Neural cell (in vitro differentiated cells): ENCODE measurements around the gene GPT2. TPM values are rescaled to one million over a fixed set of nuclear protein-coding genes. Genes with fewer than 3 reads are reported as not detected.
A peak's percentile ranks its signal among the peaks of the same experiment; 100 is the strongest.

Experiments
- H2AFZ ChIP-seq: fragments of 200-600, 300-800 bp; sonication (generic), shearing (Covaris generic); 2 replicates; pipeline ENCODE4 v1.6.0; 2014; ENCODE audit warnings: low read depth, mild to moderate bottlenecking, antibody characterized with exemption, low read length, moderate library complexity
- H3F3A ChIP-seq: fragments of 200-600 bp; shearing (Covaris generic); 2 replicates; pipeline ENCODE4 v1.6.1; 2016; ENCODE audit warnings: mild to moderate bottlenecking, moderate library complexity, mixed read lengths, antibody characterized with exemption, low read length; ENCODE audit not compliant: insufficient read depth, poor library complexity, severe bottlenecking
- H3K27ac ChIP-seq: fragments of 200-600, 300-800 bp; sonication (generic), shearing (Covaris generic); 2 replicates; pipeline ENCODE4 v1.5.1; 2014; ENCODE audit warnings: mild to moderate bottlenecking, low read length, moderate library complexity
- H3K27me3 ChIP-seq: fragments of 300-800, 200-600 bp; sonication (generic), shearing (Covaris generic); 2 replicates; pipeline ENCODE4 v1.6.0; 2014; ENCODE audit warnings: mild to moderate bottlenecking, low read depth, low read length, moderate library complexity; ENCODE audit not compliant: insufficient read depth
- H3K36me3 ChIP-seq: fragments of 300-800, 200-600 bp; sonication (generic), shearing (Covaris generic); 2 replicates; pipeline ENCODE4 v1.5.1; 2014; ENCODE audit warnings: mild to moderate bottlenecking, antibody characterized with exemption, low read length, moderate library complexity; ENCODE audit not compliant: insufficient read depth
- H3K4me2 ChIP-seq: fragments of 300-800, 200-600 bp; sonication (generic), shearing (Covaris generic); 2 replicates; pipeline ENCODE4 v1.6.0; 2014; ENCODE audit warnings: mild to moderate bottlenecking, low read length
- H3K4me3 ChIP-seq: fragments of 300-800, 200-600 bp; sonication (generic), shearing (Covaris generic); 2 replicates; pipeline ENCODE4 v1.5.1; 2014; ENCODE audit warnings: mild to moderate bottlenecking, low read length, moderate library complexity
- H3K79me2 ChIP-seq: fragments of 200-600 bp; shearing (Covaris generic); replicated peaks from 2 replicates; pipeline ENCODE4 v1.6.0; 2014; ENCODE audit warnings: mild to moderate bottlenecking, low read length, moderate library complexity; ENCODE audit not compliant: insufficient read depth
- H3K9ac ChIP-seq: fragments of 300-800, 200-600 bp; sonication (generic), shearing (Covaris generic); 2 replicates; pipeline ENCODE4 v1.6.1; 2016; ENCODE audit warnings: mild to moderate bottlenecking, low read length, mixed read lengths
- H3K9me2 ChIP-seq: fragments of 200-600 bp; shearing (Covaris generic); 2 replicates; pipeline ENCODE4 v1.6.1; 2016; ENCODE audit warnings: mild to moderate bottlenecking, low read length, mixed read lengths; ENCODE audit not compliant: insufficient read depth
- H3K9me3 ChIP-seq: fragments of 200-600, 300-800 bp; sonication (generic), shearing (Covaris generic); 2 replicates; pipeline ENCODE4 v1.6.1; 2016; ENCODE audit warnings: mild to moderate bottlenecking, mixed run types, low read length, moderate library complexity, mixed read lengths
- H4K20me1 ChIP-seq: fragments of 200-600 bp; shearing (Covaris generic); 2 replicates; pipeline ENCODE4 v1.6.1; 2016; ENCODE audit warnings: mild to moderate bottlenecking, mixed run types; ENCODE audit not compliant: insufficient read depth
- EP300 ChIP-seq: fragments of 450-650 bp; conservative IDR thresholded peaks from 2 replicates; pipeline ENCODE4 v1.6.1; 2014; ENCODE audit warnings: antibody characterized with exemption, mild to moderate bottlenecking, moderate library complexity; ENCODE audit not compliant: poor library complexity, severe bottlenecking
- EZH2 ChIP-seq: fragments of 200-600, 300-800 bp; shearing (Covaris generic), sonication (generic); IDR thresholded peaks from 2 replicates; pipeline ENCODE4 v1.6.1; 2014; ENCODE audit warnings: antibody characterized with exemption, low read length, borderline replicate concordance, mild to moderate bottlenecking; ENCODE audit not compliant: insufficient read depth, poor library complexity, severe bottlenecking
- MXI1 ChIP-seq: fragments of 450-650 bp; conservative IDR thresholded peaks from 2 replicates; pipeline ENCODE4 v1.6.1; 2014; ENCODE audit warnings: antibody characterized with exemption, mild to moderate bottlenecking; ENCODE audit not compliant: poor library complexity, severe bottlenecking
- POLR2AphosphoS5 ChIP-seq: IDR thresholded peaks from 2 replicates; pipeline ENCODE4 v1.6.1; 2012
- RAD21 ChIP-seq: fragments of 450-650 bp; conservative IDR thresholded peaks from 2 replicates; pipeline ENCODE4 v1.6.1; 2014; ENCODE audit warnings: antibody characterized with exemption, mild to moderate bottlenecking, moderate library complexity
- SMC3 ChIP-seq: fragments of 450-650 bp; conservative IDR thresholded peaks from 2 replicates; pipeline ENCODE4 v1.6.1; 2014; ENCODE audit warnings: antibody characterized with exemption, mild to moderate bottlenecking, moderate library complexity; ENCODE audit not compliant: poor library complexity
- TAF1 ChIP-seq: IDR thresholded peaks from 2 replicates; pipeline ENCODE4 v1.6.1; 2012; ENCODE audit warnings: low read depth
- polyA plus RNA-seq: library from polyadenylated mRNA; depleted of rRNA; stranded (reverse); fragments of >200 nt; gene quantifications from 2 replicates; pipeline ENCODE4 v1.2.3, GENCODE V29; 2014
- TF ChIP-seq, protein P1 (sequence below): fragments of 450-650 bp; IDR thresholded peaks from 2 replicates; pipeline ENCODE4 v1.5.1; 2014; ENCODE audit warnings: antibody characterized with exemption, mild to moderate bottlenecking, moderate library complexity; ENCODE audit not compliant: poor library complexity, severe bottlenecking
- TF ChIP-seq, protein P2 (sequence below): IDR thresholded peaks from 2 replicates; pipeline ENCODE4 v1.6.1; 2012; ENCODE audit warnings: borderline replicate concordance

GPT2 gene
- polyA plus RNA-seq, 1 donor from 2014 or later, result 23.9 TPM

DNA sequence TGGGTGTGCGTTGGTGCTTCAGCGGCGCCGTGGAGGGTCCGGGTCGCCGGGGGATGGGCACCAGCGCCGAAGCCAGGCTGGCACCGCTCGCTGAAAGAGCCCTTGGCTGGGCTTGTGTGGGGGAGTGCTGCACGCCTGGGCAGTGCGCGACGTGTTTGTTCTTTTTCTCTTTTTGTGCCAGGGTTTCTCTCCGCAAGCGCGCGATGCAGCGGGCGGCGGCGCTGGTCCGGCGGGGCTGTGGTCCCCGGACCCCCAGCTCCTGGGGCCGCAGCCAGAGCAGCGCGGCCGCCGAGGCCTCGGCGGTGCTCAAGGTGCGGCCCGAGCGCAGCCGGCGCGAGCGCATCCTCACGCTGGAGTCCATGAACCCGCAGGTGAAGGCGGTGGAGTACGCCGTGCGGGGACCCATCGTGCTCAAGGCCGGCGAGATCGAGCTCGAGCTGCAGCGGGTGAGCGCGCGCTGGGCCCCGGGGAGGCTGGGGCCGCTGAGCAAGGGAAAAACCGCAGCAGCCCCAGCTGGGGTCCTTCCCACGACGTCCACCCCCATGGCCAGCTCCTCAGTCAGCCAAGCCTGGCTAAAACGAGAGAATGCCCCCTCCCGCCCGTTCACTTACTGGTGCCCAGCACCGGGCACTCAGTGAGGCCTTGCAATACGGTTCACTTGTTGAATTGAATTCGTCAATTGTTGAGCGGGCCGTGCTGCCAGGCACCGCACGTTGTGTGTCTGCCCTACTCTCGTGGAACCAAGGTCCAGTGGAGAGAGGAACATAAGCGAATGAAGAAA lies 541 bp downstream of the GPT2 start:
- no peaks in the 10 kb centered on the region for H4K20me1 ChIP-seq
- no peaks in the 10 kb centered on the region for H3K27me3 ChIP-seq
- no peaks in the 10 kb centered on the region for H3K9me2 ChIP-seq
- H3K36me3 ChIP-seq, result no peaks in the 10 kb centered on the region
- peak overlapping the region; percentile 95 for H3K4me2 ChIP-seq
- H3K9me3 ChIP-seq, result no peaks in the 10 kb centered on the region
- H3K79me2 ChIP-seq, result peaks cover 17% of the 10 kb centered on the region
- H3K27ac ChIP-seq, result peak overlapping the region; percentile 61
- peak overlapping the region; percentile 77 for H3K9ac ChIP-seq
- H3F3A ChIP-seq, result no peaks in the 10 kb centered on the region
- peak overlapping the region; percentile 27 for H2AFZ ChIP-seq
- peak overlapping the region; percentile 88 for H3K4me3 ChIP-seq
- TF ChIP-seq MXI1 (peak; percentile 78), TAF1 (no peak), EZH2 (no peak), EP300 (no peak), SMC3 (no peak), POLR2AphosphoS5 (peak; percentile 14), RAD21 (peak; percentile 9)
- TF ChIP-seq, protein P1, sequence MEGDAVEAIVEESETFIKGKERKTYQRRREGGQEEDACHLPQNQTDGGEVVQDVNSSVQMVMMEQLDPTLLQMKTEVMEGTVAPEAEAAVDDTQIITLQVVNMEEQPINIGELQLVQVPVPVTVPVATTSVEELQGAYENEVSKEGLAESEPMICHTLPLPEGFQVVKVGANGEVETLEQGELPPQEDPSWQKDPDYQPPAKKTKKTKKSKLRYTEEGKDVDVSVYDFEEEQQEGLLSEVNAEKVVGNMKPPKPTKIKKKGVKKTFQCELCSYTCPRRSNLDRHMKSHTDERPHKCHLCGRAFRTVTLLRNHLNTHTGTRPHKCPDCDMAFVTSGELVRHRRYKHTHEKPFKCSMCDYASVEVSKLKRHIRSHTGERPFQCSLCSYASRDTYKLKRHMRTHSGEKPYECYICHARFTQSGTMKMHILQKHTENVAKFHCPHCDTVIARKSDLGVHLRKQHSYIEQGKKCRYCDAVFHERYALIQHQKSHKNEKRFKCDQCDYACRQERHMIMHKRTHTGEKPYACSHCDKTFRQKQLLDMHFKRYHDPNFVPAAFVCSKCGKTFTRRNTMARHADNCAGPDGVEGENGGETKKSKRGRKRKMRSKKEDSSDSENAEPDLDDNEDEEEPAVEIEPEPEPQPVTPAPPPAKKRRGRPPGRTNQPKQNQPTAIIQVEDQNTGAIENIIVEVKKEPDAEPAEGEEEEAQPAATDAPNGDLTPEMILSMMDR, result no peak
- TF ChIP-seq, protein P2, sequence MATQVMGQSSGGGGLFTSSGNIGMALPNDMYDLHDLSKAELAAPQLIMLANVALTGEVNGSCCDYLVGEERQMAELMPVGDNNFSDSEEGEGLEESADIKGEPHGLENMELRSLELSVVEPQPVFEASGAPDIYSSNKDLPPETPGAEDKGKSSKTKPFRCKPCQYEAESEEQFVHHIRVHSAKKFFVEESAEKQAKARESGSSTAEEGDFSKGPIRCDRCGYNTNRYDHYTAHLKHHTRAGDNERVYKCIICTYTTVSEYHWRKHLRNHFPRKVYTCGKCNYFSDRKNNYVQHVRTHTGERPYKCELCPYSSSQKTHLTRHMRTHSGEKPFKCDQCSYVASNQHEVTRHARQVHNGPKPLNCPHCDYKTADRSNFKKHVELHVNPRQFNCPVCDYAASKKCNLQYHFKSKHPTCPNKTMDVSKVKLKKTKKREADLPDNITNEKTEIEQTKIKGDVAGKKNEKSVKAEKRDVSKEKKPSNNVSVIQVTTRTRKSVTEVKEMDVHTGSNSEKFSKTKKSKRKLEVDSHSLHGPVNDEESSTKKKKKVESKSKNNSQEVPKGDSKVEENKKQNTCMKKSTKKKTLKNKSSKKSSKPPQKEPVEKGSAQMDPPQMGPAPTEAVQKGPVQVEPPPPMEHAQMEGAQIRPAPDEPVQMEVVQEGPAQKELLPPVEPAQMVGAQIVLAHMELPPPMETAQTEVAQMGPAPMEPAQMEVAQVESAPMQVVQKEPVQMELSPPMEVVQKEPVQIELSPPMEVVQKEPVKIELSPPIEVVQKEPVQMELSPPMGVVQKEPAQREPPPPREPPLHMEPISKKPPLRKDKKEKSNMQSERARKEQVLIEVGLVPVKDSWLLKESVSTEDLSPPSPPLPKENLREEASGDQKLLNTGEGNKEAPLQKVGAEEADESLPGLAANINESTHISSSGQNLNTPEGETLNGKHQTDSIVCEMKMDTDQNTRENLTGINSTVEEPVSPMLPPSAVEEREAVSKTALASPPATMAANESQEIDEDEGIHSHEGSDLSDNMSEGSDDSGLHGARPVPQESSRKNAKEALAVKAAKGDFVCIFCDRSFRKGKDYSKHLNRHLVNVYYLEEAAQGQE, result no peak

DNA sequence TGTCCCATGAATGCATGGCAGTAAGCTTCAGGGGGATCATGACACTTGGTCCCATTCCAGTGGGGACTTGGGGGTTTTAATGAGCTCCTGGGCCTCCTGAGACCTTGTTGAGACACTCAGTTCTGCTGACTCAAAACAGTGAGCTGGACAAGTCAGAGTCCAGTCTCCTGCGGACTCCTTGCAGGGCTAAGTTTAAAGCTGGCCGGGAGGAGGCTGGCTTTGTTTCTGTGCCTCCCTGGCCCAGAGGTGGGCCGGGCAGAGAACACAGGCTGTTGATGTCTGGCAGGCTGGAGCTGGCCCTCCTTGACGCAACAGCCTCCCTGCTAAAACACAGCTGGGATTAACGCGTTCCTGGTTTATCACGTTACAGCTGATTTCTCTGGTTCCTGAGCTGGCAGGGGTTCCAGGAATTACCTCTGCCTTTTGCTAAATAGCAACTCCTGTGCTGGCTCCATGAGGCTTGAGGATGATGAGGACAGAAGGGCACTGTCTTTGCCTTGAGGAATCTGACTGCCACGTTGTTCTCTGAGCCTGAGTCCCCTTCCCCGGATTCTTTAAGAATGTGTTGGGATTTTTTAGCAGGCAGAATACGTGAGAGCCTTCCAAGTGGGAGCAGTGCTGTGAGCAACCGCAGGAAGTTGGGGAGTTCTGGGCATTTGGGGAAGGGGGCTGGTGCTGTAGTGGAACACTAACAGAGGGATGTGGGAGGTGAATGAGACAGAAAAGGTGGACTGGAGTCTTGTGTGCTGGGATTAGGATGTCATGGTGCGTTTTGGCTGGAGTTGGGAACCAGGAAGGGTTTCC lies 2.0 kb downstream of the GPT2 start:
- Histone ChIP-seq H3K9me2 (no peaks in the 10 kb centered on the region), H3K9ac (peak overlapping the region; percentile 8), H3K79me2 (peaks cover 17% of the 10 kb centered on the region), H2AFZ (no peak overlapping the region), H3K4me3 (peak overlapping the region; percentile 88), H3K27ac (no peak overlapping the region), H3F3A (no peaks in the 10 kb centered on the region), H3K27me3 (no peaks in the 10 kb centered on the region), H4K20me1 (no peaks in the 10 kb centered on the region), H3K4me2 (no peak overlapping the region), H3K36me3 (no peaks in the 10 kb centered on the region), H3K9me3 (no peaks in the 10 kb centered on the region)
- TF ChIP-seq POLR2AphosphoS5, result no peak
- TF ChIP-seq RAD21, result no peak
- no peak for TF ChIP-seq SMC3
- TF ChIP-seq, protein P2, result no peak
- TF ChIP-seq EZH2, result no peak
- no peak for TF ChIP-seq EP300
- no peak for TF ChIP-seq TAF1
- TF ChIP-seq, protein P1, result no peak
- no peak for TF ChIP-seq MXI1
